C4-2B (cell line): ENCODE measurements around the gene MCUR1.

Experiments
- CTCF ChIP-seq: fragments of 450-650 bp; conservative IDR thresholded peaks from 2 replicates; pipeline ENCODE4 v1.5.1; 2017; ENCODE audit warnings: mild to moderate bottlenecking
- ZFX ChIP-seq: fragments of 450-650 bp; IDR thresholded peaks from 2 replicates; pipeline ENCODE4 v1.6.1; 2017

DNA sequence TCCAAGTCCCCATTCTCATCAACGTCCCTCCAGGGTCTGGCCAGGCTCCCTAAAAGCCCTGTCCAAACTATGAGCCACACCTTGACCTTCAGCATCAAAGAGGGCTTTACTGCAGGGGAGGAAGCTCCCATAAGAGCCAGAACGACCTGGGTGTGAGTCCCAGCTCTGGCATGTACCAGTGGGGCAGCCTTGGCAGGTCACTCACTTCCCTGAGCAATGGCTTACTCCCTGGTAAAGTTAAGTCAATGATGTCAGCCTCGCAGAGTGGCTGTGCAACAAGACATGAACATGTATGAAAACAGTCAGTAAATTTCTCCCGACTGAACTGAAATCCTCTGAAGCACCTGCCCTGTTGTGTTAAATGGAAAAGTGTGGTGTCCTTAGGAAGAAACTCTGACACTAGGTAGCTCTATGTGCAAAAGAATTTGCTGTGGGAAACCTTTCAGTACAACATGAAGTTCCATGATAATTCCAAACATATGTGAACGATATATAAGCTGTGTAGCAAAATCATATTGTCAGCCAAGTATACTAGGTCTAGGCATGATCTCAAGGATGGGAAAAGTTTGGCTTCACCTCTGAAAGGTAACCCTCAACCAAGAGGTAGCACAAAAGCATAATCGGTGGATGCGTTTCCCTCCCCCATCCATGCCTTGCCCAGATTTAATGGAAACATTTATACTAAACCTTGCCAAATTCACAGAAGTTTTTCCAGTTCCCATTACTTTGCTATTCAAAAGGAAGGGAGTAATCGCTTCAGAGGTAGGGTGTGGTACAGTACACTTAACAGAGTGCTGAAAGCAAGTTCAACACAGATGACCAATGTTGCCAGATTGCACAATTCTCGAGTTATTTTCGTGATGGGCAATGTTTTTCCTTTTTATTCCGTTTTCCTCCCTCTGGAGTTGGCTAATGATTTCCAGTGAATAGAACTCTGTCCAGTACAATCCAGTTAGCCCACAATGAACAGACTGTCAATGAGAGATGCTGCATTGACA lies 53.8 kb downstream of the MCUR1 start:
- no peak for TF ChIP-seq CTCF
- TF ChIP-seq ZFX: no peak
